Gastrocnemius medialis (tissue), 4 donors: ENCODE data around the gene LHFPL6.

Experiments
- POLR2A ChIP-seq, 2 donors: fragments of 450-650 bp; IDR thresholded peaks; one replicate each; pipeline ENCODE4 v1.6.1; 2017; ENCODE audit warnings: antibody characterized with exemption in 2 of 2, mild to moderate bottlenecking in 2 of 2, moderate library complexity in 2 of 2
- TF ChIP-seq, protein P1 (sequence below), 5 experiments: fragments of 450-650 bp in 3 of 5; fragments of 200-600 bp in 2 of 5; sonication (generic) in 2 of 5; IDR thresholded peaks in 4 of 5; conservative IDR thresholded peaks in 1 of 5; 1 replicate in 4 of 5; 2 replicates in 1 of 5; pipeline ENCODE4 v1.5.1; 2016 to 2019; ENCODE audit warnings: antibody characterized with exemption in 5 of 5, mild to moderate bottlenecking in 3 of 5, moderate library complexity in 3 of 5

- TF ChIP-seq, protein P1, sequence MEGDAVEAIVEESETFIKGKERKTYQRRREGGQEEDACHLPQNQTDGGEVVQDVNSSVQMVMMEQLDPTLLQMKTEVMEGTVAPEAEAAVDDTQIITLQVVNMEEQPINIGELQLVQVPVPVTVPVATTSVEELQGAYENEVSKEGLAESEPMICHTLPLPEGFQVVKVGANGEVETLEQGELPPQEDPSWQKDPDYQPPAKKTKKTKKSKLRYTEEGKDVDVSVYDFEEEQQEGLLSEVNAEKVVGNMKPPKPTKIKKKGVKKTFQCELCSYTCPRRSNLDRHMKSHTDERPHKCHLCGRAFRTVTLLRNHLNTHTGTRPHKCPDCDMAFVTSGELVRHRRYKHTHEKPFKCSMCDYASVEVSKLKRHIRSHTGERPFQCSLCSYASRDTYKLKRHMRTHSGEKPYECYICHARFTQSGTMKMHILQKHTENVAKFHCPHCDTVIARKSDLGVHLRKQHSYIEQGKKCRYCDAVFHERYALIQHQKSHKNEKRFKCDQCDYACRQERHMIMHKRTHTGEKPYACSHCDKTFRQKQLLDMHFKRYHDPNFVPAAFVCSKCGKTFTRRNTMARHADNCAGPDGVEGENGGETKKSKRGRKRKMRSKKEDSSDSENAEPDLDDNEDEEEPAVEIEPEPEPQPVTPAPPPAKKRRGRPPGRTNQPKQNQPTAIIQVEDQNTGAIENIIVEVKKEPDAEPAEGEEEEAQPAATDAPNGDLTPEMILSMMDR (IDR thresholded peaks at IDR 0.05 in 4 of 5, conservative IDR thresholded peaks at IDR 0.05 in 1 of 5), result no peak
- no peak for TF ChIP-seq POLR2A (IDR thresholded peaks at IDR 0.05)
These were observed 748 bp downstream of the LHFPL6 start for GRCh38 chr13:39602277-39602613.
